Measurements from ENCODE around the gene ECM1.

Gene ECM1

GRCh38 chr1:150551784-150552127, 43.8 kb downstream of the ECM1 start:
- H3F3A ChIP-seq (ENCODE audit: insufficient read depth, low read length) = no peaks in the 10 kb centered on the region
- no peak overlapping the region for H2AFZ ChIP-seq (ENCODE audit: low read length)

GRCh38 chr1:150552128-150552910, 44.4 kb downstream of the ECM1 start:
- no peaks in the 10 kb centered on the region for H4K20me1 ChIP-seq (ENCODE audit: insufficient read depth, low read length)
- H3K9me3 ChIP-seq (replicated peaks; ENCODE audit: insufficient read depth, low read length) = no peaks in the 10 kb centered on the region
- no peak overlapping the region for H3K4me3 ChIP-seq (ENCODE audit: low read length)
- H3F3A ChIP-seq (ENCODE audit: insufficient read depth, low read length) = no peaks in the 10 kb centered on the region
- H3K4me1 ChIP-seq (ENCODE audit: low read length) = 0 out of 2 replicates have a peak, but pooled peaks cover 2% of the 10 kb centered on the region
- peaks cover 32% of the 10 kb centered on the region for H3K27me3 ChIP-seq (replicated peaks; ENCODE audit: insufficient read depth, low read length)
- no peaks in the 10 kb centered on the region for H3K79me2 ChIP-seq (ENCODE audit: low read length)
- H3K9me2 ChIP-seq (replicated peaks; ENCODE audit: insufficient read depth, low read length) = no peaks in the 10 kb centered on the region
- TF ChIP-seq EZH2phosphoT487 (IDR thresholded peaks at IDR 0.05; ENCODE audit: low read length) = no peak
- TF ChIP-seq CTCF (IDR thresholded peaks at IDR 0.05; ENCODE audit: low read length) = no peak
- TF ChIP-seq EZH2 (optimal IDR thresholded peaks at IDR 0.05; ENCODE audit: low read depth, low read length) = no peak
- no peak for DNase-seq
- H3K9ac ChIP-seq (ENCODE audit: low read length) = no peak overlapping the region
- H3K36me3 ChIP-seq (replicated peaks; ENCODE audit: insufficient read depth, low read length) = no peaks in the 10 kb centered on the region
- no peak overlapping the region for H2AFZ ChIP-seq (ENCODE audit: low read length)
- no peak overlapping the region for H3K4me2 ChIP-seq (ENCODE audit: low read depth, low read length)
- no peak overlapping the region for H3K27ac ChIP-seq (ENCODE audit: low read length)

More at GRCh38 chr1:150551784-150552127, 43.8 kb downstream of the ECM1 start:
- Histone ChIP-seq H3K27me3 (replicated peaks; ENCODE audit: insufficient read depth, low read length) (peaks cover 32% of the 10 kb centered on the region), H3K9me2 (replicated peaks; ENCODE audit: insufficient read depth, low read length) (no peaks in the 10 kb centered on the region), H3K9me3 (replicated peaks; ENCODE audit: insufficient read depth, low read length) (no peaks in the 10 kb centered on the region), H3K4me2 (ENCODE audit: low read depth, low read length) (no peak overlapping the region), H3K4me3 (ENCODE audit: low read length) (no peak overlapping the region), H3K9ac (ENCODE audit: low read length) (no peak overlapping the region), H4K20me1 (ENCODE audit: insufficient read depth, low read length) (no peaks in the 10 kb centered on the region), H3K27ac (ENCODE audit: low read length) (no peak overlapping the region), H3K36me3 (replicated peaks; ENCODE audit: insufficient read depth, low read length) (no peaks in the 10 kb centered on the region), H3K79me2 (ENCODE audit: low read length) (no peaks in the 10 kb centered on the region), H3K4me1 (ENCODE audit: low read length) (0 out of 2 replicates have a peak, but pooled peaks cover 2% of the 10 kb centered on the region)
- TF ChIP-seq EZH2 (optimal IDR thresholded peaks at IDR 0.05; ENCODE audit: low read depth, low read length) (no peak), EZH2phosphoT487 (IDR thresholded peaks at IDR 0.05; ENCODE audit: low read length) (no peak), CTCF (IDR thresholded peaks at IDR 0.05; ENCODE audit: low read length) (no peak)
- DNase-seq = no peak

- TF ChIP-seq EZH2phosphoT487 (IDR thresholded peaks at IDR 0.05; ENCODE audit: low read length) = no peak
- TF ChIP-seq EZH2 (optimal IDR thresholded peaks at IDR 0.05; ENCODE audit: low read depth, low read length) = no peak
- Histone ChIP-seq H3F3A (ENCODE audit: insufficient read depth, low read length) (no peaks in the 10 kb centered on the region), H3K4me2 (ENCODE audit: low read depth, low read length) (no peak overlapping the region), H3K27ac (ENCODE audit: low read length) (no peak overlapping the region), H3K9me3 (replicated peaks; ENCODE audit: insufficient read depth, low read length) (no peaks in the 10 kb centered on the region), H3K9ac (ENCODE audit: low read length) (no peak overlapping the region), H4K20me1 (ENCODE audit: insufficient read depth, low read length) (no peaks in the 10 kb centered on the region), H3K4me3 (ENCODE audit: low read length) (no peak overlapping the region), H3K4me1 (ENCODE audit: low read length) (0 out of 2 replicates have a peak, but pooled peaks cover 2% of the 10 kb centered on the region), H3K79me2 (ENCODE audit: low read length) (no peaks in the 10 kb centered on the region), H2AFZ (ENCODE audit: low read length) (no peak overlapping the region), H3K9me2 (replicated peaks; ENCODE audit: insufficient read depth, low read length) (no peaks in the 10 kb centered on the region), H3K36me3 (replicated peaks; ENCODE audit: insufficient read depth, low read length) (no peaks in the 10 kb centered on the region), H3K27me3 (replicated peaks; ENCODE audit: insufficient read depth, low read length) (peaks cover 32% of the 10 kb centered on the region)
- DNase-seq = no peak
These were observed 45.0 kb downstream of the ECM1 start for GRCh38 chr1:150552911-150553289.

All from MM.1S (cell line).